Sigmoid colon (tissue), 7 donors: Measurements from ENCODE around the gene ENO2. TPM values are rescaled to one million over a fixed set of nuclear protein-coding genes. Genes with fewer than 3 reads are reported as not detected.
"Not testable (repeated sequence)": the region's sequence is repeated elsewhere in the genome, so short reads cannot be mapped to it uniquely, and the experiment has no call there.

Experiments
- DNase-seq: peaks from one replicate; pipeline ENCODE4 v3.0.0-alpha.2; 2019
- H3K27ac ChIP-seq, 4 donors: fragments of 200-600 bp; sonication (generic); one replicate each; pipeline ENCODE4 v1.5.1; 2016 to 2019; ENCODE audit warnings: mild to moderate bottlenecking in 1 of 4
- H3K27me3 ChIP-seq, 3 donors: fragments of 200-600 bp; sonication (generic); one replicate each; pipeline ENCODE4 v1.5.1; 2019; ENCODE audit warnings: mild to moderate bottlenecking in 1 of 3
- H3K36me3 ChIP-seq, 4 donors: fragments of 200-600 bp; sonication (generic); one replicate each; pipeline ENCODE4 v1.5.1; 2016 to 2019
- H3K4me1 ChIP-seq, 4 donors: fragments of 200-600 bp; sonication (generic); one replicate each; pipeline ENCODE4 v1.5.1; 2017 to 2019
- H3K4me3 ChIP-seq, 4 donors: fragments of 200-600 bp; sonication (generic); one replicate each; pipeline ENCODE4 v1.5.1; 2017 to 2019; ENCODE audit warnings: mild to moderate bottlenecking in 2 of 4, moderate library complexity in 1 of 4
- H3K9me3 ChIP-seq, 4 donors: fragments of 200-600 bp in 3 of 4; sonication (generic) in 3 of 4; one replicate each; pipeline versions ENCODE4 v1.5.1 to v1.6.1; 2013 to 2019
- EP300 ChIP-seq, 4 donors: sonication (generic); formaldehyde crosslinking; IDR thresholded peaks; one replicate each; pipeline ENCODE4 v1.6.1; 2017; ENCODE audit warnings: antibody characterized with exemption in 4 of 4
- POLR2A ChIP-seq, 2 donors: fragments of 450-650 bp; IDR thresholded peaks; one replicate each; pipeline ENCODE4 v1.6.1; 2016; ENCODE audit warnings: antibody characterized with exemption in 2 of 2, mild to moderate bottlenecking in 2 of 2, moderate library complexity in 2 of 2
- POLR2AphosphoS5 ChIP-seq, 4 donors: sonication (generic); formaldehyde crosslinking; IDR thresholded peaks; one replicate each; pipeline ENCODE4 v1.6.1; 2017; ENCODE audit warnings: antibody characterized with exemption in 4 of 4
- WGBS, 2 donors: extraction: QIAGEN DNeasy Blood & Tissue Kit; methylation state at CpG; one replicate each; pipeline ENCODE4 v1.1.7; 2013; 5-methylcytosine and 5-hydroxymethylcytosine counted together
- intact Hi-C: fragments of 100-400 bp; cut with DNase I; formaldehyde crosslinking; loops from one replicate; pipeline ENCODE4 v1.15.1; 2023
- polyA plus RNA-seq, 3 donors: library from polyadenylated mRNA; stranded (reverse); fragments of 200-250 nt; gene quantifications; one replicate each; pipeline ENCODE4 v1.2.3, GENCODE V29; 2013
- total RNA-seq, 4 donors: library from RNA; depleted of rRNA; stranded (reverse); fragments of >200 nt; gene quantifications; one replicate each; pipeline ENCODE4 v1.1.0, GENCODE V29; 2016
- TF ChIP-seq, protein P1 (sequence below), 4 experiments: fragments of 450-650 bp in 3 of 4; fragments of 200-600 bp in 1 of 4; IDR thresholded peaks; one replicate each; pipeline ENCODE4 v1.5.1; 2016 to 2019; ENCODE audit warnings: antibody characterized with exemption in 4 of 4, mild to moderate bottlenecking in 3 of 4, moderate library complexity in 2 of 4
- donor health status: healthy with polysubstance abuse.
- donor health status: Bipolar disorder and iron deficiency.
- donor health status: healthy.

ENO2 gene
- total and polyA plus RNA-seq, 7 donors, result 1.8 to 37.5 (median 26.3) TPM

GRCh38 chr12:6888360-6888759 is 26.0 kb upstream of the ENO2 start:
- WGBS, 2 donors, result 89 to 92% methylated on average over 2 of the region's 2 CpGs
- Histone ChIP-seq H3K9me3 (no peaks in the 10 kb centered on the region), H3K4me1 (peaks cover 0 to 13% (median 6%) of the 10 kb centered on the region in 4 donors), H3K4me3 (no peak overlapping the region), H3K36me3 (peaks cover 0 to 16% (median 2%) of the 10 kb centered on the region in 4 donors), H3K27ac (no peak overlapping the region), H3K27me3 (no peaks in the 10 kb centered on the region)
- TF ChIP-seq, protein P1, sequence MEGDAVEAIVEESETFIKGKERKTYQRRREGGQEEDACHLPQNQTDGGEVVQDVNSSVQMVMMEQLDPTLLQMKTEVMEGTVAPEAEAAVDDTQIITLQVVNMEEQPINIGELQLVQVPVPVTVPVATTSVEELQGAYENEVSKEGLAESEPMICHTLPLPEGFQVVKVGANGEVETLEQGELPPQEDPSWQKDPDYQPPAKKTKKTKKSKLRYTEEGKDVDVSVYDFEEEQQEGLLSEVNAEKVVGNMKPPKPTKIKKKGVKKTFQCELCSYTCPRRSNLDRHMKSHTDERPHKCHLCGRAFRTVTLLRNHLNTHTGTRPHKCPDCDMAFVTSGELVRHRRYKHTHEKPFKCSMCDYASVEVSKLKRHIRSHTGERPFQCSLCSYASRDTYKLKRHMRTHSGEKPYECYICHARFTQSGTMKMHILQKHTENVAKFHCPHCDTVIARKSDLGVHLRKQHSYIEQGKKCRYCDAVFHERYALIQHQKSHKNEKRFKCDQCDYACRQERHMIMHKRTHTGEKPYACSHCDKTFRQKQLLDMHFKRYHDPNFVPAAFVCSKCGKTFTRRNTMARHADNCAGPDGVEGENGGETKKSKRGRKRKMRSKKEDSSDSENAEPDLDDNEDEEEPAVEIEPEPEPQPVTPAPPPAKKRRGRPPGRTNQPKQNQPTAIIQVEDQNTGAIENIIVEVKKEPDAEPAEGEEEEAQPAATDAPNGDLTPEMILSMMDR (IDR thresholded peaks at IDR 0.05), result no peak
- TF ChIP-seq POLR2AphosphoS5 (IDR thresholded peaks at IDR 0.05), result no peak
- no peak for TF ChIP-seq EP300 (IDR thresholded peaks at IDR 0.05)
- no peak for TF ChIP-seq POLR2A (IDR thresholded peaks at IDR 0.05)
- no peak for DNase-seq
- intact Hi-C loops, result no loop called here

- peaks cover 0 to 13% (median 6%) of the 10 kb centered on the region in 4 donors for H3K4me1 ChIP-seq
- H3K27me3 ChIP-seq, intact Hi-C loops, DNase-seq, H3K9me3 ChIP-seq, H3K4me3 ChIP-seq, H3K27ac ChIP-seq: not testable (repeated sequence)
- H3K36me3 ChIP-seq, result peaks cover 0 to 13% (median 2%) of the 10 kb centered on the region in 4 donors
- WGBS, 2 donors, result 63 to 83% methylated on average over 7 of the region's 7 CpGs
Observed at GRCh38 chr12:6888794-6889193, 25.6 kb upstream of the ENO2 start.

DNA sequence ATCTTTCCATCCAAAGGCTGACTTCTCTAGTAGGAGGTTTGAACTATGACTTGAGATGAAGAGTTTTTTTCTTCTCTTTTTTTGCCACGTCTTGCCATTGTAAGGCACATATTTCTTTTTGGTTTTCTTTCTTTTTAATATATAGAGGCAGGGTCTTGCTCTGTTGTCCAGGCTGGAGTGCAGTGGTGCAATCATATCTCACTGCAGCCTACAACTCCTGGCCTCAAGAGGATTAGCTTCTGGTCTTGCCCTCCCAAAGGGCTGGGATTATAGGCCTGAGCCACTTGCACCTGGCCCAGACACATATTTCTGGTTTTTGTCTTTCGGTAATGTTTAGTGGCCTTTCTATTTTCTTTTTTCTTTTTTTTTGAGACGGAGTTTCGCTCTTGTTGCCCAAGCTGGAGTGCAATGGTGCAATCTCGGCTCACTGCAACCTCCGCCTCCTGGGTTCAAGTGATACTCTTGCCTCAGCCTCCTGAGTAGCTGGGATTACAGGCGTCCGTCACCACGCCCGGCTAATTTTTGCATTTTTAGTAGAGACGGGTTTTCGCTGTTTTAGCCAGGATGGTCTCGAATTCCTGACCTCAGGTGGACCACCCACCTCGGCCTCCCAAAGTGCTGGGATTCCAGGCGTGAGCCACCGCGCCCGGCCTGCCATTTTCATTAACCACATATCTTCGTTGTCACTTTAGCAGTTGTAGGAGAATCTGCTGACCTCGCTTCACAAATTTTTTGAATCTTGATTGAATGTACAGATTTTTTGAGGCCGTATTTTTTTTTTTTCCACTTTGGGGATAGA is 24.4 kb upstream of the ENO2 start:
- peaks cover 0 to 13% (median 6%) of the 10 kb centered on the region in 4 donors for H3K4me1 ChIP-seq
- H3K9me3 ChIP-seq, H3K4me3 ChIP-seq, H3K27me3 ChIP-seq, DNase-seq, H3K36me3 ChIP-seq, intact Hi-C loops: not testable (repeated sequence)
- H3K27ac ChIP-seq, result peak overlapping the region; percentile 88 to 94 (median 90)
- WGBS, 2 donors, result 94 to 96% methylated on average over 21 of the region's 21 CpGs

DNA sequence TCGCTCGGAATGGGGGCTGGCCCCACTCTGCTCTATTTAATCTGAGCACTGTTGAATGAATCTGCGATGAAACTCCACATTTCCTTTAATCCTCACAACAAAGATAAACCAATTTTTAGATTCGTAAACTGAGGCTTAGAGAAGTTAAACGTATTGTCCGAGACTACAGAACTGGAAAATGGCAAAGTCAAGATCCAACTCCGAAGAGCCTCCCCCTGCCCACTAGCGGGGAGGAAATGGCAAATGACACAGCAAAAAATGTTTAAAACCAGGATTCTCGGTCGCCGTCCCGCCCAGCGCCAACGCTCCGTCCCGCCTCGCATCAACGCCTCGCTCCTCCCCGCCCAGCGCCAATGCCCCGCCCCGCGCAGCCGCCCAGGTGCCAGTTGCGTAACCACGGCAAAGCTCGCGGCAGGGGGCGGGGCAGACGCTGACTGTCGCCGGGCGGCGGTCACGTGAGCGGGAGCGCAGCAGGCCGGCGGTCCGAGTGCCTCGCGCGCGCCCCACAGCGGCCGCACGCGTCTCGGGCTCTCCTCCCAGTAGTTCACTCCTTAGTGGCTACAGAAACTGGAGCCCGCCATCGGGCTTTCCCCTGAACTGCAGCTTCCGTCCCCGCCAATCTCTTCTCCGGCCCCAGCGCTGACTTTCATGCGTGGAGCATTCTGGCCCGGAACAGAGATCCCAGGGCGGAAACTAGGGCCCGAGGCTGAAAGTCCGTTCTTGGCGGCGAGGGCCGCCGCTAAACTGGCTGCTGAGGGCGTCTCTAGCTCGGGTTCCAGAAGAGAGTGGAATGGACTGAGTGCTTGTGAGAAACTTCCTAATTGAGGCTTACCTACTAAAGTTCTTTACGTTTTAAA is 23.4 kb upstream of the ENO2 start:
- intact Hi-C loops, result loop anchor here (1.0 kb wide), 2 partner anchors 18 to 22 kb away; partner anchors contain the start of gene SPSB2

GRCh38 chr12:6891646-6892001 is 22.8 kb upstream of the ENO2 start:
- Histone ChIP-seq H3K27ac (peak overlapping the region; percentile 88 to 94 (median 90)), H3K9me3 (no peaks in the 10 kb centered on the region), H3K4me1 (peaks cover 0 to 13% (median 6%) of the 10 kb centered on the region in 4 donors), H3K27me3 (no peaks in the 10 kb centered on the region), H3K4me3 (peak overlapping the region; percentile 42 to 55 (median 48)), H3K36me3 (no peaks in the 10 kb centered on the region)
- WGBS, 2 donors, result 78 to 86% methylated on average over 5 of the region's 5 CpGs
- intact Hi-C loops, result loop anchor here (1.0 kb wide), 2 partner anchors 18 to 22 kb away; partner anchors contain the start of gene SPSB2
- TF ChIP-seq EP300 (IDR thresholded peaks at IDR 0.05), result no peak
- TF ChIP-seq, protein P1 (IDR thresholded peaks at IDR 0.05), result no peak
- no peak for TF ChIP-seq POLR2AphosphoS5 (IDR thresholded peaks at IDR 0.05)
- no peak for TF ChIP-seq POLR2A (IDR thresholded peaks at IDR 0.05)
- no peak for DNase-seq

More for the DNA sequence above, 23.4 kb upstream of the ENO2 start:
- DNase-seq, result peak; percentile 98
- TF ChIP-seq, protein P1 (IDR thresholded peaks at IDR 0.05), result peak; percentile 66 to 85 (median 74)
- peak in 1 of 4 donors; percentile 58 for TF ChIP-seq EP300 (IDR thresholded peaks at IDR 0.05)
- TF ChIP-seq POLR2AphosphoS5 (IDR thresholded peaks at IDR 0.05), result peak; percentile 77 to 89 (median 82)
- peak; percentile 55 to 76 for TF ChIP-seq POLR2A (IDR thresholded peaks at IDR 0.05)
- WGBS, 2 donors, result 1 to 2% methylated on average over 68 of the region's 68 CpGs
- Histone ChIP-seq H3K4me3 (peak overlapping the region; percentile 42 to 55 (median 48)), H3K27me3 (no peaks in the 10 kb centered on the region), H3K9me3 (no peaks in the 10 kb centered on the region), H3K27ac (peak overlapping the region; percentile 88 to 94 (median 90)), H3K4me1 (peaks cover 0 to 13% (median 6%) of the 10 kb centered on the region in 4 donors), H3K36me3 (no peaks in the 10 kb centered on the region)

DNA sequence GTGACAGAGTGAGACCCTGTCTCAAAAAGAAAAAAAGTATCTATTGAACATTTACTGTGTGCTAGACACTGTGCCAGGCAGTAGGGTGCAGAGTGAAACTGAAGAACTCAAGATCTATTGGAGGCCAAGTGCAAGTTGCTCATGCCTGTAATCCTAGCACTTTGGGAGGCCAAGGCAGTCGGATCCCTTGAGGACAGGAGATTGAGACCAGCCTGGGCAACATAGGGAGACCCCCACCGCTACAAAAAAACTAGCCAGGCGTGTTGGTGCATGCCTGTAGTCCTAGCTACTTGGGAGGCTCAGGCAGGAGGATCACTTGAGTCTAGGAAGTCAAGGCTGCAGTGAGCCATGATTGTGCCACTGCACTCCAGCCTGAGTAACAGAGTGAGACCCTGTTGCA is 21.7 kb upstream of the ENO2 start:
- H3K27ac ChIP-seq, H3K36me3 ChIP-seq, H3K27me3 ChIP-seq, H3K9me3 ChIP-seq, DNase-seq, H3K4me3 ChIP-seq, intact Hi-C loops: not testable (repeated sequence)
- 93 to 96% methylated on average over 3 of the region's 3 CpGs for WGBS, 2 donors
- peaks cover 0 to 13% (median 6%) of the 10 kb centered on the region in 4 donors for H3K4me1 ChIP-seq
